22Rv1 (cell line): Measurements from ENCODE around the gene MOSPD2.

Source experiments
- CTCF ChIP-seq: fragments of 450-650 bp; IDR thresholded peaks from 2 replicates; pipeline ENCODE4 v1.5.1; 2017; ENCODE audit warnings: mild to moderate bottlenecking
- ZFX ChIP-seq: fragments of 450-650 bp; IDR thresholded peaks from 2 replicates; pipeline ENCODE4 v1.6.1; 2017; ENCODE audit warnings: antibody characterized with exemption, borderline replicate concordance

DNA sequence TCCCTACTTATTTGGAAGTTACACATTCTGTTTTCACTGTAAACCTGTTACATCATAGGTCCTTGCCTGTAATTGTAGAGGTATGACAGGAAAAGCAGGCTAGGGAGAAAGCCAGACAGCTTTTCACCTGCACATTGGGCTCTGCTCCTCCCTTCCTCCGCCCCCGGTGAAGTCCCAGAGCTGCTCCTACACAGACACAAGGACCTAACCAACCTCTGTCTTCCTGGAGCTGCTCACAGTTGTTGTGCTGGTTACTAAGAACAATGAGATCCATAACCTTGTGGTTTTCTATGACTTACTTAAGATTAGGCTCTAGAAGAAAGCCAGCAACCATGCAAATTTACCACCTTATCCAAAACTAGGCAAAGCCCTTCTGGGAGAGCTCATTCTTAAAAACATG is 40.0 kb downstream of the MOSPD2 start:
- TF ChIP-seq CTCF (no peak), ZFX (no peak)
